Measurements from ENCODE around the gene CCNT1.
"Not testable (repeated sequence)": the region's sequence is repeated elsewhere in the genome, so short reads cannot be mapped to it uniquely, and the experiment has no call there.

CCNT1 gene

GRCh38 chr12:48690990-48691389 lies 25.5 kb downstream of the CCNT1 start:
- no peak for DNase-seq

GRCh38 chr12:48690436-48690835 lies 26.1 kb downstream of the CCNT1 start:
- no peak for DNase-seq

- DNase-seq = no peak
Measured at GRCh38 chr12:48688836-48689235, 27.7 kb downstream of the CCNT1 start.

- DNase-seq = no peak
Measured at GRCh38 chr12:48687592-48687991, 28.9 kb downstream of the CCNT1 start.

- DNase-seq = no peak
Measured at GRCh38 chr12:48686615-48687334, 29.7 kb downstream of the CCNT1 start.

- DNase-seq = no peak
Measured at GRCh38 chr12:48686037-48686595, 30.4 kb downstream of the CCNT1 start.

GRCh38 chr12:48683534-48683933 lies 33.0 kb downstream of the CCNT1 start:
- DNase-seq = no peak

- DNase-seq = no peak
Measured at GRCh38 chr12:48682927-48683326, 33.6 kb downstream of the CCNT1 start.

- not testable (repeated sequence) for DNase-seq
Measured at GRCh38 chr12:48682533-48682905, 34.0 kb downstream of the CCNT1 start.

- peak; percentile 98 for DNase-seq
Measured at GRCh38 chr12:48681710-48682532, 34.6 kb downstream of the CCNT1 start, which contains the start of gene KANSL2. KANSL2 (minus strand) TSS chr12:48682238; CDS start chr12:48681632, 606 bp downstream.

- no peak for DNase-seq
Measured at GRCh38 chr12:48681399-48681709, 35.2 kb downstream of the CCNT1 start.

- no peak for DNase-seq
Measured at GRCh38 chr12:48680861-48681260, 35.6 kb downstream of the CCNT1 start.

GRCh38 chr12:48678551-48679185 lies 37.8 kb downstream of the CCNT1 start:
- no peak for DNase-seq

- no peak for DNase-seq
Measured at GRCh38 chr12:48671231-48671856, 45.2 kb downstream of the CCNT1 start.

- DNase-seq = no peak
Measured at GRCh38 chr12:48668996-48669395, 47.5 kb downstream of the CCNT1 start.

GRCh38 chr12:48659863-48660262 lies 56.6 kb downstream of the CCNT1 start:
- DNase-seq = no peak

GRCh38 chr12:48651681-48652080 lies 64.8 kb downstream of the CCNT1 start:
- DNase-seq = no peak

GRCh38 chr12:48645354-48645753 lies 71.2 kb downstream of the CCNT1 start:
- not testable (repeated sequence) for DNase-seq

GRCh38 chr12:48643011-48643410 lies 73.5 kb downstream of the CCNT1 start:
- no peak for DNase-seq

GRCh38 chr12:48641752-48642555 lies 74.6 kb downstream of the CCNT1 start:
- DNase-seq = not testable (repeated sequence)

- no peak for DNase-seq
Measured at GRCh38 chr12:48640854-48641253, 75.7 kb downstream of the CCNT1 start.

- DNase-seq = no peak
Measured at GRCh38 chr12:48640428-48640827, 76.1 kb downstream of the CCNT1 start.

Data from NCI-H2171 treated with DMSO at 0.1 percent for 48 hours (cell line).